T-helper 22 cell (primary cell): ENCODE measurements around the gene XPO4.
"Not testable (repeated sequence)": the region's sequence is repeated elsewhere in the genome, so short reads cannot be mapped to it uniquely, and the experiment has no call there.

Experiments
- DNase-seq: peaks from one replicate; pipeline ENCODE4 v3.0.0-alpha.2; 2020; ENCODE audit warnings: low read depth

Gene XPO4

DNA sequence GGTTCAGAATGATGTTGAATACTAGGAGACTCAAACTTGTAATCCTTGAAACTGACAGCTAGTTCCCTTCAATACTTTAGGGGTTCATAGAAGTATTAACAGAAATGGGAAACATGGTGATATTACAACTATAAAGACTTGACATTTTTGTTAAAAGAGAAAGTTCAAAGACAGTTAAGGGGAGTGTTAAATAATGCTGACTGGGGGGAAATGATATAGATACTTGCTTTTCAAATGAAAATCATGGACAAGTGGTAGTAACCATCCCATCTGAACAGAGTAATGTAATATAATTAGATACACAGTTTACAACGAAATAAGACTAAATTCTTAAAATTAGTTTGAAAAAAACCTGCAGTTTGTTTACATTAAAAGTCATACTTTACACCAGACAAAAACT lies 122.2 kb downstream of the XPO4 start:
- DNase-seq: no peak

- no peak for DNase-seq
These were observed 123.1 kb downstream of the XPO4 start for GRCh38 chr13:20779405-20779804.

- no peak for DNase-seq
These were observed 124.2 kb downstream of the XPO4 start for GRCh38 chr13:20778311-20778710.

DNA sequence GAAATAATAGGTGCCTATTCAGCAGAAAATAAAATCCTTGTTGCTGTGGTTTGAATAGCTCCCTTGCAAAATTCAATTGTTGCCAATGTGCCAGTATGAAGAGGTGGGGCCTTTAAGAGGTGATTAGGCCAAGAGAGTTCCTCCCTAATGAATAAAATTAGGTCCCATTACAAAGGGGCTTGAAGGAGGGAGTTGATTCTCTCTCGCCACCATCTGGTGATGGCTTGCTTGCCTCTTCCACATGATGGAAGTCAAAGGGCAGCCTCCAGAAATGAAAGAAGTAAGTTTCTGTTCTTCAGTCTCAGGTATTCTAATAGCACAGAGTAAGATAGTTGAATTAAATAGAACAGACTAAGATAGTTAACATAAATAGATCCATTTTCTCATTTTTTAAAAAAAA lies 125.8 kb downstream of the XPO4 start:
- DNase-seq: no peak

- no peak for DNase-seq
These were observed 126.6 kb downstream of the XPO4 start for GRCh38 chr13:20775961-20776360.

DNA sequence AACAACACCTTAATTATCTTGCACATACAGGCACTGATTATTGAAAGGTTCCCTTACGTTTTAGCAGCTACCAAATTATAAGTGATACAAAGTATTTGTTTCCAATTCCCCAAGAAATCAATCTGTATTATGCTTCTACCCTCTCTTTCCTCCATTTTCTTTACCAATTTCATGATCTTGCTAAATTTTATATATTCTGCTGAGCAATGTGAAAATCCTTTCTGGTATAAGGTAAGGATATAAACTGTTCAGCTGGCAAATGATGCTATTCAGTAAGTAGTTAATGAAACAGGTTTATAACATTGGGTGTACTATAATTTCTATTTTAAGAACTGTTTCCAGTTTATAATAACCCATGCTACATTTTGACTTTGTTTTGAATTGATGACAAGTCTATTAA lies 127.8 kb downstream of the XPO4 start:
- DNase-seq: no peak

DNA sequence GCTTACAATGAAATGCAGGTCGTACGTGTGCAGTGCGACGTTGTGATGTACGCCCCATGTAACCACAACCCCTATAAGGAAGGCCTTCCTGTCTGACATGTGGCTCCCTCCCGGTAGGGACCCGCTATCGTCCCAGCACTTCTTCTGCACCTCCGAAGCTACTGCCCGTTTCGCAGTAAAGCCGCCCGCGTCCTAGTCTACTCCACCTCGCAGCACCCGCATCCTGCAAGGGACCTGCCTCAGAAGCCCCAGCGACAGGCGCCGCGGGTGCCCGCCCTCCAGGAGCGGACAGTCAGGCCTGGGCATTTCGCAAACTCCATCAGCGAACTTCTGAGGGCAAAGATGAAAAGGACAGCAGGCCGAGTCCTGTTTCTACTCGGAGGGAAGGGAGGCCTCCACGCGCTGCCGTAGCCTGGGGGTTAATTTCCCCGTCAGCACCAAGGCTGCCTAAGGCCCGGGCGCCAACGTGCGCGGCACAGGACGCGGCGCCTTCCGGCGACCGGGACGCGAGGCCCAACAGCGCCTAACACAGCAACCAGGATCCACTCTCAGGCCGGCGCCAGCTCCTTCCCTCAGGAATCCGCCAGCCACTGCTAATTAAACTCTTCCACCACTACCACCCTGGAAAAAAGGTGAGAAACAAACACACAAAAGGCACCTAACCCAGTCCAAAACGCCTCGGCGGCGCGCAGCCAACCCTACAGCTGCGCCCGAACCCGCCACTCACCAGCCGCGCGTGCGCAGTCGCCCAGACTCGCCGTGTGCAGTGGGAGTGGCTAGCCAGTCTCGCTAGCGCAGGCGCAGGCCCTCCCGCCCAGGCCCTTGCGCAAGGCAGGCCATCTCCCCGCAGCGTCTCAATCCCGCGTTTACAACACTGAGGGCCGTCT lies 129.1 kb downstream of the XPO4 start, which contains the start of gene EEF1AKMT1:
EEF1AKMT1 (minus strand) TSS at position 768 of the 887 bp plus-strand sequence. CDS start 16,363 bp downstream, outside the sequence.
- DNase-seq: peak; percentile 80

GRCh38 chr13:20772401-20773131 lies 130.0 kb downstream of the XPO4 start:
- no peak for DNase-seq

GRCh38 chr13:20769834-20770233 lies 132.7 kb downstream of the XPO4 start:
- DNase-seq: no peak

DNA sequence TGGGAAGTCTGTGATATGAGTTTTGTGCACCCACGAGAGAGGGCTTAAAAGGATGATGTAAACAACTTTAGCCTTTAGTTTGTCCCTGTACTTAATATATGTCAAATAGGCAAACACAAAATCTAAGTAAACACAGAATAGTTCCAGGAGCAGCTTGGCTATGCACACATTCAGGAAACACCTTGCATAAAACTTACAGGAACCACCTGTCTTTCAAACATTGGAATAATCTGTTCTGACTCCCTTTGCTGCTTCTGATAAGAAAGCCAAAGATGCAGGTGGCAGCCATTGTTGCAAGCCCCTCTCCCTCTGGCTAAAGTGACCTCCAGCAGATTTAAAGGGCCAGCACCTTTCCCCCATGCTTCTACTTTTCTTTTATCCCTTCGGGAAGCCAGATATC lies 133.5 kb downstream of the XPO4 start:
- no peak for DNase-seq

- no peak for DNase-seq
These were observed 135.1 kb downstream of the XPO4 start for GRCh38 chr13:20767309-20767943.

- DNase-seq: no peak
These were observed 141.7 kb downstream of the XPO4 start for GRCh38 chr13:20760872-20761271.

GRCh38 chr13:20754009-20754408 lies 148.5 kb downstream of the XPO4 start:
- DNase-seq: no peak

DNA sequence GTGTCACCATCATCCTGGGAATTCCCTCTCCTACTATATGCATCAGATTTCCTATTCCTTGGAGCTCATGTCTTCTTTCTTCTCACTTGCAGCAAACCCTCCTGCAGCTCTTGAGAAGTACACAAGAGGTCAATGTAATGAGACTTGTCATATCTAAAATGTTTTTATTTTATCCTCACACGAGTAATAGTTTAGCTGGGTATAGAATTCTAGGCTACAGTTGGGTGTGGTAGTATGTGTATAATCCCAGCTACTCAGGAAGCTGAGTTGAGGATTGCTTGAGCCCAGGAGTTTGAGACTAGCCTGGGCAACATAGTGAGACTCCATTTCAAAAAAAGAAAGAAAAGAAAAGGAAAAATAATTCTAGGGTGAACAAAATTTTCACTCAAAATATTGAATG lies 153.2 kb downstream of the XPO4 start:
- DNase-seq: no peak

DNA sequence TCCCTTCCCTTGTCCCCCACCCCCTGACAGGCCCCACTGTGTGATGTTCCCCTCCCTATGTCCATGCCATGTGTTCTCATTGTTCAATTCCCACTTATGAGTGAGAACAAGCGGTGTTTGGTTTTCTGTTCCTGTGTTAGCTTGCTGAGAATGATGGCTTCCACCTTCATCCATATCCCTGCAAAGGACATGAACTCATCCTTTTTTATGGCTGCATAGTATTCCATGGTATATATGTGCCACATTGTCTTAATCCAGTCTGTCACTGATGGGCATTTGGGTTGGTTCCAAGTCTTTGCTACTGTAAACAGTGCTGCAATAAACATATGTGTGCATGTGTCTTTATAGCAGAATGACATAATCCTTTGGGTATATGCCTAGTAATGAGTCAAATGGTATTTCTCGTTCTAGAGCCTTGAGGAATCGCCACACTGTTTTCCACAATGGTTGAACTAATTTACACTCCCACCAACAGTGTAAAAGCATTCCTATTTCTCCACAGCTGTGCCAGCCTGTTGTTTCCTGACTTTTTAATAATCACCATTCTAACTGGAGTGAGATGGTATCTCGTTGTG lies 158.6 kb downstream of the XPO4 start:
- not testable (repeated sequence) for DNase-seq

DNA sequence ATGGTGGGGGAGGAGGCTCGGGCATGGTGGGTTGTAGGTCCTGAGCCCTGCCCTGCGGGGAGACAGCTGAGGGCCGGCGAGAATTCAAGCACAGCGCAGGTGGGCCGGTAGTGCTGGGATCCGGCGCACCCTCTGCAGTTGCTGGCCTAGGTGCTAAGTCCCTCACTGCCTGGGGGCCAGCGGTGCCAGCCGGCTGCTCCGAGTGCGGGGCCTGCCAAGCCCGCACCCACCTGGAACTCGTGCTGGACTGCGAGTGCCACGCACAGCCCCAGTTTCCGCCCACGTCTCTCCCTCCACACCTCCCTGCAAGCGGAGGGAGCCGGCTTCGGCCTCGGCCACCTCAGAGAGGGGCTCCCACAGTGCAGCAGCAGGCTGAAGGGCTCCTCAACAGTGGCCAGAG lies 162.5 kb downstream of the XPO4 start:
- DNase-seq: no peak

- no peak for DNase-seq
These were observed 163.9 kb downstream of the XPO4 start for GRCh38 chr13:20738616-20739015.

GRCh38 chr13:20729633-20730585 lies 172.6 kb downstream of the XPO4 start:
- DNase-seq: no peak

DNA sequence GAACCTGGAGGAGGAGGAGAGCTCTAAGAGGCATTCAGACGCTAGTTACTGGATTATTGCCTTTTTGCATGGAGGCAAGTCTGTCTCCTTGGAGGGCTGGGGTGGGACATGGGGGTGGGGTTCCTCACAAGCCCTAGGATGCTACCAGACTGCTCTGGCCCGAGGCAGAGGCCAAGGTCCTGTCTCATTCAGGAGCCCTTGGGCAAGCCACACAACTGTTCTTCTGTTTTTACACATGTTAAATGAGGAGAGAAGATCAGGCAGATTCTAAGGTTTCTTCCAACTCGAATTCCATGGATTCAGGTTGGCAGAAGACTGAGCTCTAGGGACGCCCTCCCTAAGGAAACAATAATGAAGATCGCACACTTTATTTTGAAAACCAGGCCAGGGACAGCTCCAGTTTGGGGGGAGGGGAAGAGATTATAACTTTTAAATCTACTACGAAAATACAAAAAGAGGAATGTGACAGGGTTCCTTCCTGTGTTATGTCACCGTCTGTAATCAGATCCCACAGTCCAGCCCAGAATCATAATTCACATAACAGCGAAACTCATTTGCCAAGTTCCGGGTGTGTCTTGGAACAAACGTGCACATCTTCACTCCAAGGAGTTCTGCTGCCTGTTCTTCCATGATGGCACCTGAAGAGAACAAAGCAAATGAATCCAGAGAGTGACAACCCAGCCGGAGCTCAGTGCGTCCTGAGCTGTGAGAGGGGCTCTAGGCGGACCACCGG lies 173.8 kb downstream of the XPO4 start:
- no peak for DNase-seq

GRCh38 chr13:20727856-20728255 lies 174.7 kb downstream of the XPO4 start:
- no peak for DNase-seq
